Naive thymus-derived CD4-positive, alpha-beta T cell (primary cell): ENCODE measurements around the gene GIT2. TPM values are rescaled to one million over a fixed set of nuclear protein-coding genes. Genes with fewer than 3 reads are reported as not detected.
"Not testable (repeated sequence)": the region's sequence is repeated elsewhere in the genome, so short reads cannot be mapped to it uniquely, and the experiment has no call there.

Experiments used
- ATAC-seq: fragments of 150-1000 bp; cut with Tn5 transposase; 2 replicates; pipeline ENCODE4 v1.10.0; 2021; ENCODE audit warnings: mild to moderate bottlenecking, moderate library complexity
- CTCF ChIA-PET: fragments of 350-600 bp; sonication (Branson Sonifier 250); formaldehyde crosslinking; loops from one replicate; lab custom pipeline; 2021; ENCODE audit warnings: antibody characterized with exemption; lab: Charles Lee
- POLR2A ChIA-PET: fragments of 350-600 bp; sonication (Branson Sonifier 250); formaldehyde crosslinking; loops from one replicate; lab custom pipeline; 2021; ENCODE audit warnings: antibody characterized with exemption, inconsistent platforms; lab: Charles Lee
- DNase-seq, 9 donors: peaks; one replicate each; pipeline versions ENCODE4 v3.0.0 to v3.0.0-alpha.2; 2020 to 2022; ENCODE audit warnings: mixed read lengths in 1 of 9
- H3K27ac ChIP-seq: one replicate; pipeline ENCODE4 v1.7.0; 2013; ENCODE audit warnings: mild to moderate bottlenecking, low read depth, low read length, moderate library complexity
- H3K27me3 ChIP-seq, 2 donors: one replicate each; pipeline ENCODE4 v1.7.0; 2013; ENCODE audit warnings: low read length in 2 of 2, mild to moderate bottlenecking in 2 of 2, moderate library complexity in 2 of 2; ENCODE audit not compliant: control insufficient read depth in 2 of 2, insufficient read depth in 2 of 2
- H3K36me3 ChIP-seq, 3 experiments: 1 replicate in 2 of 3; 2 replicates in 1 of 3; pipeline ENCODE4 v1.7.0; 2013; ENCODE audit warnings: low read length in 3 of 3, mild to moderate bottlenecking in 3 of 3, moderate library complexity in 1 of 3; ENCODE audit not compliant: insufficient read depth in 3 of 3, control insufficient read depth in 2 of 3
- H3K4me1 ChIP-seq, 2 donors: one replicate each; pipeline ENCODE4 v1.7.0; 2013; ENCODE audit warnings: low read length in 2 of 2, mild to moderate bottlenecking in 2 of 2, moderate library complexity in 1 of 2; ENCODE audit not compliant: control insufficient read depth in 2 of 2, insufficient read depth in 2 of 2
- H3K4me3 ChIP-seq: 2 replicates; pipeline ENCODE4 v1.7.0; 2013; ENCODE audit warnings: mild to moderate bottlenecking, low read length
- H3K9me3 ChIP-seq, 3 experiments: 1 replicate in 2 of 3; 2 replicates in 1 of 3; pipeline ENCODE4 v1.7.0; 2013; ENCODE audit warnings: low read length in 3 of 3; ENCODE audit not compliant: control insufficient read depth in 2 of 3
- H3K27ac Mint-ChIP-seq, 9 donors: one replicate each; pipeline ENCODE4 v1.8.0; 2020 to 2022; ENCODE audit warnings: mixed read lengths in 9 of 9, mild to moderate bottlenecking in 8 of 9, moderate library complexity in 5 of 9, inconsistent platforms in 2 of 9
- H3K27me3 Mint-ChIP-seq, 5 donors: one replicate each; pipeline ENCODE4 v1.8.0; 2021 to 2022; ENCODE audit warnings: mixed read lengths in 5 of 5, mild to moderate bottlenecking in 1 of 5
- H3K36me3 Mint-ChIP-seq, 5 donors: one replicate each; pipeline ENCODE4 v1.8.0; 2020 to 2022; ENCODE audit warnings: mixed read lengths in 5 of 5, mild to moderate bottlenecking in 3 of 5, inconsistent platforms in 1 of 5
- H3K4me1 Mint-ChIP-seq, 7 donors: one replicate each; pipeline ENCODE4 v1.8.0; 2020 to 2022; ENCODE audit warnings: mixed read lengths in 7 of 7, mild to moderate bottlenecking in 3 of 7, inconsistent platforms in 1 of 7
- H3K4me3 Mint-ChIP-seq, 10 donors: one replicate each; pipeline ENCODE4 v1.8.0; 2020 to 2022; ENCODE audit warnings: mild to moderate bottlenecking in 10 of 10, mixed read lengths in 10 of 10, moderate library complexity in 6 of 10, inconsistent platforms in 2 of 10
- H3K9me3 Mint-ChIP-seq, 11 donors: one replicate each; pipeline ENCODE4 v1.8.0; 2020 to 2022; ENCODE audit warnings: mixed read lengths in 11 of 11, mild to moderate bottlenecking in 4 of 11, inconsistent platforms in 1 of 11, moderate library complexity in 1 of 11
- intact Hi-C, 2 donors: fragments of 100-400 bp; cut with micrococcal nuclease; formaldehyde crosslinking; loops; one replicate each; pipeline ENCODE4 v1.15.1; 2023
- polyA plus RNA-seq, 2 donors: library from polyadenylated mRNA; unstranded; fragments of 300-500 nt; fragmentation: Illumina TruSeq; gene quantifications; one replicate each; pipeline ENCODE4 v1.2.3, GENCODE V29; 2021
- total RNA-seq, 6 experiments: library from RNA in 5 of 6; stranded (reverse) in 5 of 6; gene quantifications; 1 replicate in 5 of 6; 2 replicates in 1 of 6; pipeline ENCODE4 v1.2.3 and lab custom pipeline; 2021 to 2026

The GIT2 gene
- total and polyA plus RNA-seq, 7 experiments from 2014 or later = 63.2 to 128 (median 96.4) TPM

DNA sequence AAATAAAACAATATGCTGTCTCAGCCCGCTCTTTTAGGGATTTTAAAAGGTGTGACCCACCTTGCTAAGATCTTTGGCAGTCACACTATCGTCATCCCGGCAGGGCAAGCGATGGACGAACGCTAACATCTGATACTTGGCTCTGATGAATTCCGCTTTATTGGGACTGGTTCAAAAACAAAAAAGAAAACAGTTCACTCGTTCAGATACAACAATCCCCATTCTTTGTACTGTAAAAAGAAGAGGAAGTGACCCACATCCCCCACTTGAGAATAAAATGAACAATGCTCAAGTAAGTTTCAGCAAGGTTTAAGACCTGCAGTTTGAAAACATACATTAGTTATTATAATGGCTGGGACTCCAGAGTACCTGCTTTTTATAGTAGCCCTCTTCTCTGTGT is 7.3 kb downstream of the GIT2 start:
- no peak overlapping the region for H3K4me3 ChIP-seq
- peaks cover 20 to 54% (median 38%) of the 10 kb centered on the region in 7 donors for H3K4me1 Mint-ChIP-seq
- H3K9me3 Mint-ChIP-seq = no peaks in the 10 kb centered on the region
- peak overlapping the region in 3 of 9 donors; percentile 41 to 72 (median 53) for H3K27ac Mint-ChIP-seq
- H3K36me3 ChIP-seq = peaks cover 26 to 59% (median 28%) of the 10 kb centered on the region in 3 experiments
- H3K27me3 Mint-ChIP-seq = no peaks in the 10 kb centered on the region
- H3K9me3 ChIP-seq = no peaks in the 10 kb centered on the region
- POLR2A ChIA-PET = no interaction called here
- H3K4me1 ChIP-seq = peaks cover 9 to 13% of the 10 kb centered on the region in 2 donors
- H3K27ac ChIP-seq = no peak overlapping the region
- DNase-seq (no peak), ATAC-seq (no peak)
- intact Hi-C loops = no loop called here
- CTCF ChIA-PET = interaction anchor here (0.6 kb wide), 1 partner anchor 1347 kb away, joined by 3 read pairs; no protein-coding TSS in a partner anchor
- H3K4me3 Mint-ChIP-seq = no peak overlapping the region
- peaks cover 9 to 35% (median 25%) of the 10 kb centered on the region in 5 donors for H3K36me3 Mint-ChIP-seq
- no peaks in the 10 kb centered on the region for H3K27me3 ChIP-seq

DNA sequence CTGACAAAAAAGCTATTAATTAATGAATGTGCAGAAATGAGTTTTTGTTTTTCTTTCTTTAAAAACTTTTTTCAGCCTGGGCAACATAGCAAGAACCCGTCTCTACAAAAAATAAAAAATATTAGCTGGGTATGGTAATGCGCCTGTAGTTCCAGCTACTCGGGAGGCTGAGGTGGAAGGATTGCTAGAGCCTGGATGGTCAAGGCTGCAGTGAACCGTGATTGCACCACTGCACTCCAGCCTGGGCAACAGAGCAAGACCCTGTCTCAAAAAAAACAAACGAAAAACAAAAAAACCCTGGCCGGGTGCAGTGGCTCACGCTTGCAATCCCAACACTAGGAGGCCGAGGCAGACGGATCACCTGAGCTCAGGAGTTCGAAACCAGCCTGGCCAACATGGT is 7.9 kb downstream of the GIT2 start:
- intact Hi-C loops = no loop called here
- Mint-ChIP-seq H3K36me3 (peaks cover 12 to 40% (median 28%) of the 10 kb centered on the region in 5 donors), H3K27ac (no peak overlapping the region), H3K4me3 (no peak overlapping the region), H3K4me1 (peaks cover 14 to 54% (median 34%) of the 10 kb centered on the region in 7 donors), H3K9me3 (no peaks in the 10 kb centered on the region), H3K27me3 (no peaks in the 10 kb centered on the region)
- Histone ChIP-seq H3K4me3 (no peak overlapping the region), H3K4me1 (peaks cover 5 to 8% of the 10 kb centered on the region in 2 donors), H3K36me3 (peaks cover 32 to 66% (median 34%) of the 10 kb centered on the region in 3 experiments), H3K9me3 (no peaks in the 10 kb centered on the region), H3K27ac (no peak overlapping the region), H3K27me3 (no peaks in the 10 kb centered on the region)
- POLR2A ChIA-PET = no interaction called here
- CTCF ChIA-PET = interaction anchor here (0.6 kb wide), 1 partner anchor 1346 kb away, joined by 3 read pairs; no protein-coding TSS in a partner anchor
- DNase-seq (no peak), ATAC-seq (no peak)

DNA sequence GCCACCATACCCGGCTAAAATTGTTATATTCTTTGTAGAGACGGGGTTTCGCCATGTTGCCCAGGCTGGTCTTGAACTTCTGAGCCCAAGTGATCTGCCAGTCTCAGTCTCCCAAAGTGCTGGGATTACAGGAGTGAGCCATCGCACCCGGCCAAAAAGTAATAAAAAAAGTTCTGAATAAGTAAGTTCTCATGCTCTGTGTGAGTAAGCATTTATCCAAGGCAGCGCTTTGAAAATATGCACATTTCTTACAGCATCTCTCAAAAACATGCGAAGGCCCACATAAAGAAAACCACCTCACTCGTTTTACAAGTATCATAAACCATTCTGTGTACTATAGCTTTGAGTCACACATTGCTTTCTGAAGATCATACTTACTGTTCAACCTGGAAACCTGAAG is 8.6 kb downstream of the GIT2 start:
- Histone ChIP-seq H3K9me3 (no peaks in the 10 kb centered on the region), H3K4me3 (no peak overlapping the region), H3K4me1 (peaks cover 0 to 5% of the 10 kb centered on the region in 2 donors), H3K27ac (no peak overlapping the region), H3K27me3 (no peaks in the 10 kb centered on the region), H3K36me3 (peaks cover 37 to 72% (median 39%) of the 10 kb centered on the region in 3 experiments)
- ChIA-PET CTCF (no interaction called here), POLR2A (no interaction called here)
- intact Hi-C loops = no loop called here
- peaks cover 15 to 44% (median 32%) of the 10 kb centered on the region in 5 donors for H3K36me3 Mint-ChIP-seq
- H3K4me3 Mint-ChIP-seq = no peak overlapping the region
- H3K27me3 Mint-ChIP-seq = no peaks in the 10 kb centered on the region
- no peak for DNase-seq
- peaks cover 10 to 49% (median 32%) of the 10 kb centered on the region in 7 donors for H3K4me1 Mint-ChIP-seq
- H3K9me3 Mint-ChIP-seq = no peaks in the 10 kb centered on the region
- no peak for ATAC-seq
- H3K27ac Mint-ChIP-seq = peak overlapping the region in 4 of 9 donors; percentile 12 to 70 (median 28)

DNA sequence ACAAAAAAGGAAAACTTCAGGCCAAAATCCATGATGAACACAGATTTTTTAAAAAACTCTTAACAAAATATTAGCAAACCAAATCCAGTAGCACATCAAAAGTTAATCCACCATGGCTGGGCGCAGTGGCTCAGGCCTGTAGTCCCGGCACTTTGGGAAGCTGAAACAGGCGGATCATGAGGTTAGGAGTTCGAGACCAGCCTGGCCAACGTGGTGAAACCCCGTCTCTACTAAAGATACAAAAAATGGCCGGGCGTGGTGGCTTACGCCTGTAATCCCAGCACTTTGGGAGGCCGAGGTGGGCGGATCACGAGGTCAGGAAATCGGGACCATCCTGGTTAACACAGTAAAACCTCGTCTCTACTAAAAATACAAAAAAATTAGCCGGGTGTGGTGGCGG is 9.9 kb downstream of the GIT2 start:
- H3K27me3 ChIP-seq, H3K9me3 ChIP-seq, CTCF ChIA-PET, H3K27me3 Mint-ChIP-seq, H3K4me1 ChIP-seq, H3K4me3 Mint-ChIP-seq, H3K4me3 ChIP-seq, H3K9me3 Mint-ChIP-seq, POLR2A ChIA-PET, DNase-seq, H3K27ac ChIP-seq, ATAC-seq, intact Hi-C loops: not testable (repeated sequence)
- Mint-ChIP-seq H3K36me3 (peaks cover 16 to 46% (median 39%) of the 10 kb centered on the region in 5 donors), H3K4me1 (peaks cover 11 to 48% (median 34%) of the 10 kb centered on the region in 7 donors), H3K27ac (peak overlapping the region in 2 of 9 donors; percentile 30 to 71)
- H3K36me3 ChIP-seq = peaks cover 46 to 84% (median 48%) of the 10 kb centered on the region in 3 experiments

DNA sequence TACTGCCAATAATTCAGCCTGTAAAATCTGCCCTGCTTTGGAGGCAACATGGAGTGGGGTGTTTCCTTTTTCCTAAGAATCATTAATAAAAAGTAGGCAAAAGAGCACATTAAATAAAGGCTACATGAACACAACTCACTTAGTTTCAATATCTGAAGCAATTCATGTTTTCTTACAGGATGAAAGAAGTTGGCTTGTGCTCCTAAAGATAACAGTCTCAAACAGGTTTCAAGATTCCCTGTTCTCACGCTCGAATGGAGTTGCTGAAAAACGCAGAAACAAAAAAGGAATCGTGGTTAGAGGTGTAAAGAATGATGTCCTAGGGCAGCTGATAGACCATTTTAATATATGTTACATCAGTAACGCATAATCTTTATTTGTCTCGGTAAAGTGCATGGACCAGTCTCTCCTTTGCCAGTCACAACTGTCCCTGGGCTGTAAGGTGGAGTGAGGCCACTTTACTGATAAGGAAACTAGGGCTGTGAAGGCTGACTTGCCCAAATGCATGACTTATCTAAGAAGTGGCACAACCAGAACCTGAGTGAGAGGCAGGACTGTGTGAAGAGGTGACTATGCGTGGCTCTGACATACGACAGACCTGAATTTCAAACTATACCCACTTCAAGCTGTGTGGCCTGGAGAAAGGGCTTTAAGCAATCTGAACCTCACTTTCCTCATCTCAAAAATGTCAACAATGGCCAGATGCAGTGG is 12.6 kb downstream of the GIT2 start:
- ATAC-seq = no peak
- H3K27me3 Mint-ChIP-seq = no peaks in the 10 kb centered on the region
- peak overlapping the region in 4 of 9 donors; percentile 14 to 69 (median 29) for H3K27ac Mint-ChIP-seq
- no peaks in the 10 kb centered on the region for H3K9me3 ChIP-seq
- no peaks in the 10 kb centered on the region for H3K27me3 ChIP-seq
- no peak overlapping the region for H3K27ac ChIP-seq
- DNase-seq = no peak
- peaks cover 40 to 86% (median 53%) of the 10 kb centered on the region in 3 experiments for H3K36me3 ChIP-seq
- H3K36me3 Mint-ChIP-seq = peaks cover 18 to 48% (median 41%) of the 10 kb centered on the region in 5 donors
- POLR2A ChIA-PET = interaction anchor here (0.6 to 1.8 kb wide), 2 partner anchors 11 to 323 kb away, joined by 3 to 6 read pairs; no protein-coding TSS in a partner anchor
- peaks cover 16 to 46% (median 27%) of the 10 kb centered on the region in 7 donors for H3K4me1 Mint-ChIP-seq
- peaks cover 0 to 2% (median 0%) of the 10 kb centered on the region in 11 donors for H3K9me3 Mint-ChIP-seq
- peaks cover 0 to 3% of the 10 kb centered on the region in 2 donors for H3K4me1 ChIP-seq
- no peak overlapping the region for H3K4me3 Mint-ChIP-seq
- no peak overlapping the region for H3K4me3 ChIP-seq
- CTCF ChIA-PET = no interaction called here
- intact Hi-C loops = loop anchor here in 1 of 2 donors (5.0 kb wide), 1 partner anchor 34 kb away; no protein-coding TSS in a partner anchor

DNA sequence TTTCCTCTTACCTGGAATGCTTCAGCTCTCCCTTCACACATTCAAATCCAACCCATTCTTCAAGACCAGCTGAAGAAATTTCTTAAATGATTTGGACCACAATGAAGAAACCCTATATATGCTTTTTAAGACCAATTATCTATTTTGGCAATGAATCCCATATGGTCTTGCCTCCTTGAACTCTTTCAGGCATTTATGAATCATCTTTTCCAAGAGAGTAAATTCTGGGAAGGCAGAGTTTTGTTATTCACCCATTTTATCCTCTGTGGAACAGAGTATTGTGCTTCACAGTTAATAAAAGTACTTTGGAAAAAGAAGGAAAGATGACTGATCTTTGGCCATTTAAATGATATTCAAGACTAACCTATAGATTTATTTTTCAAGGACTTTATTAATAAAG is 14.0 kb downstream of the GIT2 start:
- Histone ChIP-seq H3K4me3 (no peak overlapping the region), H3K27me3 (no peaks in the 10 kb centered on the region), H3K27ac (no peak overlapping the region), H3K36me3 (peaks cover 32 to 87% (median 52%) of the 10 kb centered on the region in 3 experiments), H3K9me3 (no peaks in the 10 kb centered on the region), H3K4me1 (peaks cover 0 to 3% of the 10 kb centered on the region in 2 donors)
- peaks cover 21 to 50% (median 45%) of the 10 kb centered on the region in 5 donors for H3K36me3 Mint-ChIP-seq
- intact Hi-C loops = loop anchor here in 1 of 2 donors (5.0 kb wide), 1 partner anchor 35 kb away; no protein-coding TSS in a partner anchor
- H3K9me3 Mint-ChIP-seq = peaks cover 0 to 6% (median 0%) of the 10 kb centered on the region in 11 donors
- ATAC-seq (no peak), DNase-seq (no peak)
- H3K4me1 Mint-ChIP-seq = peaks cover 20 to 48% (median 27%) of the 10 kb centered on the region in 7 donors
- peak overlapping the region in 3 of 10 donors; percentile 12 to 54 (median 25) for H3K4me3 Mint-ChIP-seq
- no peaks in the 10 kb centered on the region for H3K27me3 Mint-ChIP-seq
- ChIA-PET POLR2A (no interaction called here), CTCF (no interaction called here)
- peak overlapping the region in 8 of 9 donors; percentile 20 to 92 (median 74) for H3K27ac Mint-ChIP-seq
